ENCODE data around the gene RORB. TPM values are rescaled to one million over a fixed set of nuclear protein-coding genes. Genes with fewer than 3 reads are reported as not detected.
A peak's percentile ranks its signal among the peaks of the same experiment; 100 is the strongest.

RORB gene
- total and polyA plus RNA-seq, 8 donors, result 0.08 to 0.92 (median 0.55) TPM; not detected in 1

DNA sequence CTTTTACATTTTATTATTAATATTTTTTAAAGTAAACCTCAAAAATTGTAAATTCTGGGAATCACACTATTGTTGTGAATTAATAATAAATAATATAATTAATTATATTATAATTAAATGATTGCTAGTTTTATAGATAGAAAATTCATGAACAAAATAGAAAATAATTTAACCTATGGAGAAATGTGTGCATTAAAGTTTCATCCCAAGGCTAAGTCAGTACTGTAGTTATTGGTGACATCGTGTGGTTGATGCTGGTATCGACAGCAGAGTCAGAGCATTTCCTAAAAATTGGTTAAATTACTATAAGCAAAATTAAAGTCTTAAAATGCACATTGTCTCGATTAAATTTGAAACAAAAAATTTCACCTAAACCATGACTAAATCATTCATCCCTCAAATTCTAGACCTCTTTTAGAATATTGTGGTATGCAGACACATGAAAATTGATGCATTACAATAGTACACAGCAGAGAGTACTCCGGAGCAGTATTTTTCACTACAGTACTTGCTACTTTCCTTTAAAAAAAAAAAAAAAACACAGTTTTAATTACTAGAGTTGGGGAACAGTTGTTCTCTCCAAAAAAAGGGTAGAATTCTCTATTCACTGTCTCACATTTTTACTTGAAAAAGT, 73.9 kb downstream of the RORB start:
- no peak overlapping the region for H3K4me3 ChIP-seq
- intact Hi-C loops (cut with DNase I; ENCODE audit: low total_unique reads), result no loop called here
- TF ChIP-seq CTCF (IDR thresholded peaks at IDR 0.05), result peak in 5 of 7 experiments; percentile 34 to 60 (median 49)
- no peak for TF ChIP-seq EP300 (IDR thresholded peaks at IDR 0.05)
- TF ChIP-seq POLR2A (IDR thresholded peaks at IDR 0.05), result no peak
- no peak for TF ChIP-seq POLR2AphosphoS5 (IDR thresholded peaks at IDR 0.05)
- H3K27me3 ChIP-seq, result no peaks in the 10 kb centered on the region
- no peaks in the 10 kb centered on the region for H3K36me3 ChIP-seq
- no peak overlapping the region for H3K27ac ChIP-seq
- 19 to 25% (median 23%) methylated on average over 4 of the region's 4 CpGs for WGBS, 5 donors
- DNase-seq, result peak in 1 of 2 donors; percentile 53
- H3K4me1 ChIP-seq, result no peaks in the 10 kb centered on the region
- H3K9me3 ChIP-seq, result no peaks in the 10 kb centered on the region

- intact Hi-C loops (cut with DNase I; ENCODE audit: low total_unique reads), result no loop called here
- H3K4me3 ChIP-seq, result no peak overlapping the region
Observed at GRCh38 chr9:74573640-74574191, 76.6 kb downstream of the RORB start.

DNA sequence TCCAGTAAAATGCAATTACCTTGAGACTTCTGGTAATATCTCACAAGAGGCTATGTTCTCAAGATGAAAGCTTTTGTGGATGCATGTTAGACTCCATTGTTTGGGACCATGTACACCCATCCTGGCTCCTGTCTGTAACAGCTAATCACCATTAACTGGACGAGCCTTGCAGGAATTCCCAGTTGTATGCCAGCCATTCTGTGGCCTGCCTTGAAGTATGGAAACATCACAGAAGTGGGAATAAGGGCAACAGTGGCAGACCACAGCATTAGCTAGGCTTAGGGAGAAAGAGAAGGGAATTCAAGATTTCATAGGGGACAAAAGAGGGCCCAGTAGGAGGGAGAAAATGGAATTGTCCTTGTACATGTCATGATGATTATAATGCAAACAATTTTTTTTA, 79.0 kb downstream of the RORB start:
- Histone ChIP-seq H3K9me3 (no peaks in the 10 kb centered on the region), H3K4me1 (no peaks in the 10 kb centered on the region), H3K27me3 (no peaks in the 10 kb centered on the region), H3K36me3 (no peaks in the 10 kb centered on the region), H3K4me3 (no peak overlapping the region), H3K27ac (no peak overlapping the region)
- TF ChIP-seq POLR2A (IDR thresholded peaks at IDR 0.05), result no peak
- TF ChIP-seq CTCF (IDR thresholded peaks at IDR 0.05), result no peak
- TF ChIP-seq EP300 (IDR thresholded peaks at IDR 0.05), result no peak
- no peak for DNase-seq
- intact Hi-C loops (cut with DNase I; ENCODE audit: low total_unique reads), result no loop called here
- 34 to 69% (median 55%) methylated on average over 1 of the region's 1 CpG for WGBS, 5 donors

More at GRCh38 chr9:74573640-74574191, 76.6 kb downstream of the RORB start:
- Histone ChIP-seq H3K4me1 (no peaks in the 10 kb centered on the region), H3K27me3 (no peaks in the 10 kb centered on the region), H3K36me3 (no peaks in the 10 kb centered on the region), H3K27ac (no peak overlapping the region), H3K9me3 (no peaks in the 10 kb centered on the region)
- WGBS, 5 donors, result 63 to 74% (median 73%) methylated on average over 8 of the region's 8 CpGs
- no peak for TF ChIP-seq EP300 (IDR thresholded peaks at IDR 0.05)
- TF ChIP-seq CTCF (IDR thresholded peaks at IDR 0.05), result no peak
- TF ChIP-seq POLR2A (IDR thresholded peaks at IDR 0.05), result no peak
- no peak for TF ChIP-seq POLR2AphosphoS5 (IDR thresholded peaks at IDR 0.05)
- DNase-seq, result no peak

- Histone ChIP-seq H3K27me3 (no peaks in the 10 kb centered on the region), H3K4me1 (no peaks in the 10 kb centered on the region), H3K36me3 (no peaks in the 10 kb centered on the region), H3K4me3 (no peak overlapping the region), H3K9me3 (no peaks in the 10 kb centered on the region), H3K27ac (no peak overlapping the region)
- intact Hi-C loops (cut with DNase I; ENCODE audit: low total_unique reads), result no loop called here
- 20 to 50% (median 37%) methylated on average over 1 of the region's 1 CpG for WGBS, 5 donors
- DNase-seq, result no peak
- TF ChIP-seq POLR2A (IDR thresholded peaks at IDR 0.05) (no peak), POLR2AphosphoS5 (IDR thresholded peaks at IDR 0.05) (no peak), EP300 (IDR thresholded peaks at IDR 0.05) (no peak), CTCF (IDR thresholded peaks at IDR 0.05) (no peak)
Observed at GRCh38 chr9:74577956-74578355, 80.8 kb downstream of the RORB start.
